HG03565 (cell line): ENCODE results near the gene EMB.
"Not testable (repeated sequence)": the region's sequence is repeated elsewhere in the genome, so short reads cannot be mapped to it uniquely, and the experiment has no call there.

ENCODE experiments used
- ATAC-seq: cut with Tn5 transposase; IDR thresholded peaks from one replicate; pipeline ENCODE4 v1.9.1; 2021; ENCODE audit warnings: mild to moderate bottlenecking, moderate library complexity; ENCODE audit not compliant: unreplicated experiment

Gene EMB, protein sequence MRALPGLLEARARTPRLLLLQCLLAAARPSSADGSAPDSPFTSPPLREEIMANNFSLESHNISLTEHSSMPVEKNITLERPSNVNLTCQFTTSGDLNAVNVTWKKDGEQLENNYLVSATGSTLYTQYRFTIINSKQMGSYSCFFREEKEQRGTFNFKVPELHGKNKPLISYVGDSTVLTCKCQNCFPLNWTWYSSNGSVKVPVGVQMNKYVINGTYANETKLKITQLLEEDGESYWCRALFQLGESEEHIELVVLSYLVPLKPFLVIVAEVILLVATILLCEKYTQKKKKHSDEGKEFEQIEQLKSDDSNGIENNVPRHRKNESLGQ

DNA sequence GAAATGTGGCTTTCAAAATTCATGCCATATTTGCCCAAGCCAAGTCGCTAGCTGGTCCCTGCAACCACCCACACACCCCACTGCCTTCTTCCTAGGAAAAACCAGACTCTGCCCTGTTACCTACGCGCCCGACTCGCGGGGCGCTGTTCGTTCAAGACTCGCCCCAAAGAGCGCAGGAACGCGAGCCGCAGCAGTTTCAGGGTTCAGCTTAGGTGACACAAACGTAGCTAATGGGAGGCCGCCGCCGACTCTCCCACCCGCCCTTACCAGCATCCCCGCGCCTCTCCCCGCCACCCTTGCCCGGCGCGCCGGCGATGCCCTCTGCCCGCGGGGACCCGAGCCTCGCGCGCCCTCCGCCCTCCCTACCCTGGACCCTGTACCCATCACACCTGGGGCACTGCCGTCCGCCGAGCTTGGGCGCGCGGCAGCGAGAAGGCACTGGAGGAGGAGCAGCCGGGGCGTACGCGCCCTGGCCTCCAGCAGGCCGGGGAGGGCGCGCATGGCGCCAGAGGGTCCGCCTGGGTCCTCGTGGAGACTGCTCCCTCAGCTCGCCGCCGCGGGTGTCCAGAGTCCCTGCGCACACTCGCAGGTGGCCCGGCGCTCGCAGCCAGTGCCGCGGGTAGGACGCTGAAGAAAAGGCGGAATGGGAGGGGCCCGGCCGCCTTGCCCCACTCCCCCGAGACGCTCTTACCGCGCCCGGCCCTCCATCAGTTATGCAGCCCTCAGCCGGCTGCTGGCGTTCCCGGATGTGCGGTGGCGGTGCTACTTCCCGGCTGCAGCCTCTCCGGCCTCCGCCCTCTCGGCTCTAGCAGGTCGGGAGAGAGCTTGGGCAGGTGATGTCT is at the start of gene EMB:
Gene EMB (minus strand): TSS at position 638 of the 842 bp plus-strand sequence. CDS start 137 bp downstream, at position 501.
- ATAC-seq, result peak; percentile 39

DNA sequence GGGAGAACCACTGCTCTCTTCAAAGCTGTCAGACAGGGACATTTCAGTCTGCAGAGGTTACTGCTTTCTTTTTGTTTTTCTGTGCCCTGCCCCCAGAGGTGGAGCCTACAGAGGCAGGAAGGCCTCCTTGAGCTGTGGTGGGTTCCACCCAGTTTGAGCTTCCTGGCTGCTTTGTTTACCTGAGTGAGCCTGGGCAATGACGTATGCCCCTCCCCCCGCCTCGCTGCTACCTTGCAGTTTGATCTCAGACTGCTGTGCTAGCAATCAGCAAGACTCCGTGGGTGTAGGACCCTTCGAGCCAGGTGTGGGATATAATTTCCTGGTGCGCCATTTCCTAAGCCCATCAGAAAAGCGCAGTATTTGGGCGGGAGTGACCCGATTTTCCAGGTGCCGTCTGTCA is 48.4 kb upstream of the EMB start:
- not testable (repeated sequence) for ATAC-seq

DNA sequence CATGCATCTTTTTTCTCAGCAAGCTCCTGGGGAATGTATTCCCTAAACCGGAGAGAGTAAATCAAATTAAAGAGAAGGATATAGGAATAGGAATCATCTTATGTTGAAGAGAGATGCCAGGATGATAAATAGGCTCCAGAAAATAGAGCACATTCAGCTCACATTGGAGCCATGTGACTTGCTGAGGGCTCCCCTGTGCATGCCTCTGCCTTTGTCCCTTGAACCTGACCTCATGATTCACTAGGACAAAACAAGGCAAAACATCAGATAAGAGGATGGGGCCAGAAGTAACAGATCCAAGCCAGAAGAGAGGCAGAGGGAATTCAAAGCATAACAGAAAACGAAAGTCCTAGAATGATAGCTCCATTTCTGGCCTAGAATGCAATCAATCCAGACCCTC is 37.7 kb upstream of the EMB start:
- ATAC-seq, result not testable (repeated sequence)

DNA sequence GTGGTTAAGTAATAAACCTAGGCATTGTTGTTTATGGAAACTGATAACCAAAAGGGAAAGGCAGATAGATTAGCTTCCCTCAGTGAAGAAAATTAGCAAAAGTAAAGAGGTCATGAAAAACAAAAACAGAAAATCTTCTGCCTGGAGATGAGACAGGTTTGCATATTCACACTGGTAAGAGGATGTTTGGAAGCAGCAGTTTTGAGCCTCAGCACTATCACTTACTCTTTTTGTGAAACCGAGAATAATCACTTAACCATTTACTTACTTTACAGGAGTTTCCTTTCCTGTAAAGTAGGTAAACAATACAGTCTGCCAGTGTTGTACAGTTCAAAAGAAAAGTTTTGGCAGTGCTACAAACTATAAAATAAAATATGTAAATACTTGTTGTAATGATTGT is 35.5 kb upstream of the EMB start:
- peak; percentile 96 for ATAC-seq

DNA sequence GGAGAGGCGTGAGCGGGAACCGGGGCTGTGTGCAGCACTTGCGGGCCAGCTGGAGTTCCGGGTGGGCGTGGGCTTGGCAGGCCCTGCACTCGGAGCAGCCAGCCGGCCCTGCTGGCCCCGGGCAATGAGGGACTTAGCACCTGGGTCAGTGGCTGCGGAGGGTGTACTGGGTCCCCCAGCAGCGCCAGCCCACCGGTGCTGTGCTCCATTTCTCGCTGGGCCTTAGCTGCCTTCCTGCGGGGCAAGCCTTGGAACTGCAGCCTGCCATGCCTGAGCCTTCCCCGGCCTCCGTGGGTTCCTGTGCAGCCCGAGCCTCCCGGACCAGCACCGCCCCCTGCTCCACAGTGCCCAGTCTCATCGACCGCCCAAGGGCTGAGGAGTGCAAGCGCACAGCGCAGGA is 23.9 kb upstream of the EMB start:
- ATAC-seq, result not testable (repeated sequence)

DNA sequence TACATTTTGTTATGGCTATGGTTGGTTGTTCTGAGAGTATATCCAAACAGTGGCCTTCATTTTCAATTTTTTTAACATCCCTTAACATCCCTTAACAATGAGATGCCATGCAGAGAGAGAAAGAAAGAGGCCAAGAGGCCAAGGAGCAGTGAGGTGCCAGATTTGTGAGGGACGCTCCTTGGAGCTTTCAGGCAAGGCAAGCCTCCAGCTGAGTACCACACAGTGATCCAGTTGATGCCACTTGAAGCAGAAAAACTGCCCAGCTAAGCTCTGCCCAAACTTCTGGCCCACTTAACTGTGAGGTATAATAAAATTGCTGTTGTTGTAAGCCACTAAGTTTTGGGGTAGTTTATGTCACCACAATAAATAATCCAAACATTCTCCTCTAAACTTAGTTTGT is 22.6 kb upstream of the EMB start:
- ATAC-seq, result no peak

DNA sequence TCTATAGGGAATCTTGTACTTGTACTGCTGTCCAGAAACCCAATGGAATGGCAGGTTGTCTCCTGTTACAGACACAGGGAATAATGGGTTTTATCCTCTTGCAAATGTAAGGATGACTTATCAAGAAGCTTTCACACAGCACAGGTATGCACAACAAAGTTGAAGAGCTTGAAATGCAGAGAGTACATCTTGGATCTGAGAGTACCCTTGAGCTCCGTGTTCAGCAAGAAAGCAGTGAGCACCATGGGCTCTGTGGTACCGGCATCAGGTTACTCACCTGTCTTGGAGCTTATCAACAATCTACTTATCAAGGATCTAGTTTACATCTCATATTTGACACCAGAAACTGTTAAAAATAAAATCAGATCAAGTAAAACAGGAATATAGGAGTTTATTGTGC is 22.0 kb upstream of the EMB start:
- no peak for ATAC-seq

DNA sequence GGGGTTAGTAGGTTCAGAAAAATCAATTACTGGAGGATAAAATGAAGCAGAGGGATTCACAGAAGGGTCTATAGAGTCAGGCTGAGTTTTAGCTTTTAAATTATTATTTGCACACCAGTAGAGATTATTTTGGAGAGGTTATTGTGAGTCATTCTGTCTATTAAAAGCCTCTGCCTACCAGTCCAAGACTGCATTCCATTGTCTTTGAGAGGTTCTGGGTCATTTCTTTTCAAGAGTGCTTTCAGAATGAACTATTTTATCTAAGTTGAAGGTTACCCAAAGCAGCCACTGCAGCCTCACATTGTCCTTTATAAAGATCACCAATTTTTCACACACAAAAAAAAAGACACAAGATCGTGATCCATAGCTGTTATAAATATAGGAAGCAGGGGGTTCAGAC is 21.5 kb upstream of the EMB start:
- not testable (repeated sequence) for ATAC-seq

DNA sequence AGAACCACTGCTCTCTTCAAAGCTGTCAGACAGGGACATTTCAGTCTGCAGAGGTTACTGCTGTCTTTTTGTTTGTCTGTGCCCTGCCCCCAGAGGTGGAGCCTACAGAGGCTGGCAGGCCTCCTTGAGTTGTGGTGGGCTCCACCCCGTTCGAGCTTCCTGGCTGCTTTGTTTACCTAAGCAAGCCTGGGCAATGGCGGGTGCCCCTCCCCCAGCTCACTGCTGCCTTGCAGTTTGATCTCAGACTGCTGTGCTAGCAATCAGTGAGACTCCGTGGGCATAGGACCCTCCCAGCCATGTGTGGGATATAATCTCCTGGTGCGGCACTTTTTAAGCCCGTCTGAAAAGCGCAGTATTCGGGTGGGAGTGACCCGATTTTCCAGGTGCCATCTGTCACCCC is 17.3 kb upstream of the EMB start:
- not testable (repeated sequence) for ATAC-seq

DNA sequence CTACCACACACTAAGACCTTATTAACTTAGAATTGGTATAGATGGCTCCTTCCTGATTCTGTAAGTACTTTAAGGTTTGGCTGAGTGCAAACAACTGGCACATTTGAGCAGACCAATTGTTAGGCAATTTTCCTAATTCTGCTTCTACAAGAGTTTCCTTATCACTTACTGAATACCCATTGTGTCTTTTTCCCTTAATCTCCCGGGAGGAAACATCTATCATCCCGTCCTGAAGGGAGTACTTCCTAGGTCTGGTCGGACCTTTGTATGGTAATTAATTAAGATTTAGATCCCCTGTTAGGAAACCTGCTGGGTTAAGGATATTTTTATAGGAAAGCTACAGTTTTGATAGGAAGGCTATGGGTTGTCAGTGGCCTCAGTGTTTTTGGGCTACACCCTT is 8.2 kb upstream of the EMB start:
- not testable (repeated sequence) for ATAC-seq

DNA sequence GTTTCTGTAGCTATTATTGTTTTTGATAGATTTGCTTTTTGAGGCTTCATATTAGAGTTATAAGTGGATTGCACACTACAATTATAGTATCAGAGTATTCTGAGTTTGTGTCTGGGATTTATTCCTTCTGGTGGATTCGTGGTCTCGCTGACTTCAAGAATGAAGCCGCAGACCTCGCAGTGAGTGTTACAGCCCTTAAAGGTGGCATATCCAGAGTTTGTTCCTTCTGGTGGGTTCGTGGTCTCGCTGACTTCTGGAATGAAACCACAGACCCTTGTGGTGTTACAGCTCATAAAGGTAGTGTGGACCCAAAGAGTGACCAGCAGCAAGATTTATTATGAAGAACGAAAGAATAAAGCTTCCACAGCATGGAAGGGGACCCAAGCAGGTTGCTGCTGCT is 6.9 kb upstream of the EMB start:
- ATAC-seq, result no peak

DNA sequence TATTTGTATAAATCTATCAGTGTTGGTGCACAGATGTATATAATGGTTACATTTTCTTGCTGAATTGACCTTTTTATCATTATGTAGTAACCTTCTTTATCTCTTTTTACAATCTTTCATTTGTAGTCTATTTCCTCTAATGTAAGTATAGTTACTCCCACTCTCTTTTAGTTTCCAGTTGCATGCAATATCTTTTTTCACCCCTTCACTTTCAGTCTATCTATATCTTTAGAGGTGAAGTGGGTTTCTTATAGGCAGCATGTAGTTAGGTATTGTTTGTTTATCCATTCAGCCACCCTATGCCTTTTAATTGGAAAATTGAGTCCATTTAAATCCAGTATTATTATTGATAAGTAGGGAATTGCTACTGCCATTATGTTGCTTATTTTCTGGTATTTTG is 6.1 kb upstream of the EMB start:
- ATAC-seq, result no peak

DNA sequence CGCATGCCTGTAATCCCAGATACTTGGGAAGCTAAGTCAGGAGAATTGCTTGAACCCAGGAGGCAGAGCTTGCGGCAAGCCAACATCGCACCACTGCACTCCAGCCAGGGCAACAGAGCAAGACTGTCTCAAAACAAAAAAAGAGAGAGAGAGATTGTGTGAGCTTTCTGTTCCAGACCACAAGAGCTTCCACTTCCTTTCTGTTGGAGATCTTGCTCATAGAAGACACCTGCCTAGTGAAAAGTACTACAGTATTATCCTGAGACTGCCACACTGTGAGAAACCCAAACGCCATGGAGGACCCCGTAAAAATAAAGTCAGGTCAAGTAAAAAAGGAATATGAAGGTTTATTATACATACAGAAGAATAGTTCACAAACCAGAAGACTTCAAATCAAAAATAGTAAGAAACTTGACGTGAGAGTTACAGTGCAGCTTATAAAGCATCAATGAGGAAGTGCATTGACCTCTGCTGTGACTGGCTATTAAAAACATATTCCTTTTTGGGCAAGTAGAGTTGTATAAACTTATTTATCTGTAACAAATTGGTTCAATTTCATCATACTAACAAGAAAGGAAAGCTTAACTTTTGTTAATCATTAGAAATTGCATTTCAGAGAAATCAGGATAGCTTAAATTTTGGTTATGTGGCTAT is 4.3 kb upstream of the EMB start:
- peak; percentile 80 for ATAC-seq

DNA sequence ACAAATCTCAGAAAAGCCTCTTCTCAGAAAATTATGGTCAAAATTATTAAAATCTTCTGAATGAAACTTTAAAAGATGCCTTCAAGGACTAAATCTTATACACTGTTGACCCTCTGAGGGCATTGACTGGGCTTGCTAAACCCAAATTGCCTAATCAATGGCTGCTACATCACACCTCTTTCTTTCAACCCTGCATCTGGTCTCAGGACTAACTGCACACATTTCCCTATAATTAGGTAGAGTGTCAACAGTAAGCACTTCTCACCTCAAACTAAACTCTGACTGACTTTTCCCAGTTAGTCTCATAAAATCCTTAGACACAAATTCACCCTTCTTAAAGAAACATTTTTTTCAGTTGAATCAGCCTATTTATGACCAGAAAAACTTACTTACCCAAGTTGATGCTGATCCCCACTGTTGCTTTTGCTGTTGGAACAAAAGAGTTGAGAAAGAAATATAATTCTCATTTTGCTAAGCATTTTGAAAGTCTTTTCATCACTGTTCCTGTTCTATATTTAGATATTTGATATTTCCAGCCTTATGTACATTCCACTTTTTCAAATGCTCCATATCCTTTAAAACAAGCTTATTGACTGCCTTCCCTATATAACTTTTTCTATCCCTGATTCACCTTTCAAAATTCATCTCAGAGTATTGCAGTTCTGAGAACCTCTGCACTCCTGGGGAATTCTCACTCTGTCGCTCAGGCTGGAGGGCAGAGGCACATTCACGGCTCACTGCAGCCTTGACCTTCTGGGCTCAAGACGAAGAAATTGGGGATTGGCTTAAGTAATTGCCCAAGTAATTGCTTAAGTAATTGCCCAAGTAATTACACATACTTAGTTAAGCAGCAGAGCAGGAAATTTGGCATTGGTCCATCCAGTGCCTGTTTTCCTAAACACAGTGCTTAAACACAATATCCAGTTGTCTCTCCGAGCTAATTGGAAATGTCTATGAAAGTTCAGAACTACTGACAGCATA is 1.8 kb upstream of the EMB start:
- not testable (repeated sequence) for ATAC-seq

DNA sequence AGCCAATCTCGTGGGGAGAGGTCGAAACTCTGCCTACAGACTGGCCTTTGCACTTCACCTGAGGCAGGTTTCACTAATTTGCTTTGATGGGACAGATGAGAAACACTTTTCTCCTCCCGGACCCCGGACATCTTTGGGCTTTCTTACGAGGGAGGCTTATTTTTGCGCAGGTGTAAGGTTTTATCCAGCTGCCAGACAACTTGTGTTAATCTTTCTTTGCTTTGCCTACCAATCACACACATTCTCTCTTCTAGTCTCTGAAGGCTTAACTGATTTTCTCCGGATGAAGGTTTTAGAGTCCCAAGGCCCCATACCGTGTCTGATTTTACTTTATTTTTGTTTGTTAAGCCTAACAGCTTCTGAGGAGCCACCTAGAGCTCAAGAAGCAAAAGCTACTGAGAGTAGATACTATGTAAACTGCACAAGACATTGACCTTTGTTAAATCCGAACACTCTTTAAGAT is 436 bp upstream of the EMB start:
- peak; percentile 1 for ATAC-seq

DNA sequence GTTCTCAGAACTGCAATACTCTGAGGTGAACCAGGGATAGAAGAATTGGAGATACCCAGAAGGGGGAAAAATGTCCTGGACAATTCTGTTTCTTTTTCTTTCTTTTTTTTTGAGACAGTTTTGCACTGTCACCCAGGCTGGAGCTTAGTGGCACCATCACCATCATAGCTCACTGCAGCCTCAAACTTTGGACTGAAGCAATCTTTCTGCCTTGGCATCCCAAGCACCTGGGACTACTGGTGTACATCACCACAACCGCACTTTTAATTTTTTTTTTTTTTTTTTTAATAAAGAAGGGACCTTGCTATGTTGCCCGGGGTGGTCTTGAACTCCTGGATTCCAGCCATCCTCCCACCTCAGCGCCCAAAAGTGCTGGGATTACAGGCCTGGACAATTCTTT is 1.9 kb downstream of the EMB start:
- no peak for ATAC-seq

DNA sequence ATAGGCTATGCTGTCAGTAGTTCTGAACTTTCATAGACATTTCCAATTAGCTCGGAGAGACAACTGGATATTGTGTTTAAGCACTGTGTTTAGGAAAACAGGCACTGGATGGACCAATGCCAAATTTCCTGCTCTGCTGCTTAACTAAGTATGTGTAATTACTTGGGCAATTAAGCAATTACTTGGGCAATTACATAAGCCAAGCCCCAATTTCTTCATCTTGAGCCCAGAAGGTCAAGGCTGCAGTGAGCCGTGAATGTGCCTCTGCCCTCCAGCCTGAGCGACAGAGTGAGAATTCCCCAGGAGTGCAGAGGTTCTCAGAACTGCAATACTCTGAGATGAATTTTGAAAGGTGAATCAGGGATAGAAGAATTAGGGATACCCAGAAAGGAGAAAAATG is 3.0 kb downstream of the EMB start:
- not testable (repeated sequence) for ATAC-seq

DNA sequence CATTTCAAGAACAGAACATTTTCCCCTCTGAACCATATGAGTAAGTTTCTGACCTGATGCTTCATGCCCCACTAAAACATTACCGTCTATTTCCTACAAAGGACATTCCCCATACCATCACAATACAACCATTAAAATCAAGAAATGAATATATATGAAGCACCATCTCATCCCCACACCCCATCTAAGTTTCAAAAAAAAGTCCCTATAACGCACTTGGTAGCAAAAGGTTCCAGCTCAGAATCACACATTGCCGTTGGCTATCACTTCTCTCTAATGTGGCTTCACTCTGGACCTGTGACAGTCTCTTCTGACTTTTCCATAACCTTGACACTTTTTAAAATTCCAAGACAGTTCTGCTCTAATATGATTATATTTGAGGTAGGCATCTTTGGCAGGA is 5.9 kb downstream of the EMB start:
- ATAC-seq, result peak; percentile 61

DNA sequence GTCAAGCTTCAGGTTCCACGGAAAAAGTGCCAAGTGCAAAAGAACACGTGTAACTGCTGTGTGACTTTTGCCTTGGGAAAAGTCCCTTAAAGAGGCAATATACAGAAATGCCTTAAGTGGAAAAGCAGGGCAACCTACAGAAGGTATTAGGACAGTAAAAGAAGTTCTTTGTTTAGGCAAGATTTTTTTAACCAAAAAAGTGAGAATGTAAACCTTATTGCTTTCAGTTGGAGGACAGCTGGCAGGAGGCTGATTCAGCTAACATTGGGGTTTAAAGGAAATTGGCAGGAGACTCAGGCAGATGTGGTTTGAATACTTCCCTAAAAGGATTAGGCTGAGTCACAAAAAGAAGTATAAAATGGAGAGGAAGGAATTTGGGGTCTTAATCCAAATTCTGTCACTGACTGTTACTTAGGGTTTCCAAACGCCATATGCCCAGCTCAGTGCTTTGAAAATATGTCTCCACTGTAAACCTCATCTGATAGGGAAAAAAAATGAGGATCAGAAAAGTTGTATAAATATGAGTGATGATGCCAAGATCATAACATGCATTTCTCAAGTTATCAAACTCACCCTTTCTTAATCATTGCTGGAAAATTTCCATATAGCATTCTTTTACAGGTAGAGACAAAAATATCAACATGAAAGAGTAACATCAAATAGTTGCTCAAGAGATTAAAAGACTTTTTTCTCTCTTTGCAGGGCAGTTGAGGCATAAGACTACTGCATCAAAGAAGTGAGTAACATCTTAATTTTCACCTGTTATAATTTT is 9.8 kb downstream of the EMB start:
- not testable (repeated sequence) for ATAC-seq
